CD4-positive, alpha-beta T cell treated with Interleukin-17A for 1 hour (primary cell): ENCODE measurements around the gene LCE2A.

ENCODE experiments used
- DNase-seq: peaks from one replicate; pipeline ENCODE4 v3.0.0-alpha.2; 2020

LCE2A gene

DNA sequence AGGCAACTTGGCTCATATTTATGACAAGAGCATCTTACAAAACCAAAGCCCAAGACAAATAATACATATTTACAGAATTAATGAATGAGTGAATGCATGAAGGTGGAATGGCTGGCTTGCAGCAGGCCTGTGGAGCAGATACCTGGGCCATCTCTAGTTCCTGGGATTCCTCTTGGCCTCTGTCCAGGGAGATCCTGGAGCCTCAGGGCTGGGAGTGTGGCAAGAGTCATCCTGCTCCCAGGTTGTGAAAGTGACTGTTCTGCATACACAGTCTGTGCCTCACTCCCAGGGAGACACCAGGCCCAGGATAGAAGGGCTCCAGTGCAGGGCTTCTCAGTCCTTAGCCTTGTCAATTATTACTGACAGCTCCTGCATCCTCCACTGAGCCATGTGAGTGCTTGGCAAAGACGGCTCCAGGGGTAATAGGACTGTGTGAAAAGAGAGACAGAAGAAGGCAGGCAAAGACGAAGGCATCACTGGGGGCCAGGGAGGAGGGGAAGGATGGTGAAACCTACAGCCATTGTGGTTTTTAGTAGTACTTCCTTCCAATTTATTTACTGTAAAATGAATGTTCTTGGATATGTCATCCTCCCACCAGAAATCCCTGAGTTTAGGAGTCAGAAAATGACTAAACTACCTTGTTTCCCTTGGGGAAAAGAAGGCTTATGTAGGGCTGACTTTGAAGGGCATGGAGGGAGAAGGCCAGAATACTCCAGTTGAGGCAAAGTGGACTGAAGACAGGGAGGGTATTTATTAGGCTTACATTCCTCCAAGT, 45.4 kb downstream of the LCE2A start:
- DNase-seq = no peak

DNA sequence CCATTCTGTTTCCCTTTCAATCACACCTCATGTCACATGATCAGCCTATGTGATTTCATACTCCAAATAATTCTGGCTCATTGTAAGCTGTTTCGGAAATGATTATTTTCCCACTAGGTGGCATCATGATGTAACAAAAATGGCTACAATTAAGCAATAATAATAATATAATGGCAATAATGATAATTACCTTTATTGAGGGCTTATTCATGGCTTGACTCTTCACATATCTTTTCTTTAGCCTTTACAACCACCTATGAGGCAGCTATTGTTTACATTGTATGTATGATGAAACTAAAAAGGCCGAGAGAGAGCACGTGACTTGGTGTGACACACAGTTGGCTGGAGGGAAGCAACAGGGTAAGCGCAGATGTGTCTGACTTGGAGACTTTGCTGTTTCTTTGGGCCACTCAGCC, 47.2 kb downstream of the LCE2A start:
- no peak for DNase-seq

DNA sequence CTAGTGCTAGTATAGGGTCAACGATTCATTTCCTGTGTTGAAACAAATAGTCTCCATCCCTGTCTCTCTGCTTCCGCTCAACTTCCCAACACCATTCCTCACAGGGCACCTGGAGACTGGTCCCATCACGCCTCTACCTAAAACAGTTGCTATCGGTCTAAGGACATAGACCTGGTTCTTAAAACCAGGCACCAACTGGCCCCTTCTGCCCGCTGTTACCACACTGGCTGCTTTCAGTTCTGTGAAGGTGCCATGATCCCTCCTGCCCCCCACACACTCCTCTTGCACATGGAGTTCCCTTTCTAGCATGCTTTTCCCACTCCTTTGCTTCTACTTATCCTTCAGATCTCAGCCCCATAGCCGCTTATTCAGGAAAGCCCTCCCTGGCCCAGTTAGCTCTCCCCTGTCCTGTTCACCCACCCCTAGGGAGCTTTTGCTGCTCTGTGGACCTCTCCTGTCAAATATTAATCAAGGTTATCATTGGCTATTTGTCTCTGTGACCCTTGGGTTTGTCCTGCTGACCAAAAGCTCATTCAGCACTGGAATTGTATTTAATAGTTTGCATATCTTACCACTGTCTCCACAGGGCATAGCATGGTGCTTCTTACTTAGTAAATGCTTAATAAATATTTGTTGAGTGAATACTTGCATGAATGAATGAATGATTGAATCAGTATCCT, 47.8 kb downstream of the LCE2A start:
- no peak for DNase-seq

DNA sequence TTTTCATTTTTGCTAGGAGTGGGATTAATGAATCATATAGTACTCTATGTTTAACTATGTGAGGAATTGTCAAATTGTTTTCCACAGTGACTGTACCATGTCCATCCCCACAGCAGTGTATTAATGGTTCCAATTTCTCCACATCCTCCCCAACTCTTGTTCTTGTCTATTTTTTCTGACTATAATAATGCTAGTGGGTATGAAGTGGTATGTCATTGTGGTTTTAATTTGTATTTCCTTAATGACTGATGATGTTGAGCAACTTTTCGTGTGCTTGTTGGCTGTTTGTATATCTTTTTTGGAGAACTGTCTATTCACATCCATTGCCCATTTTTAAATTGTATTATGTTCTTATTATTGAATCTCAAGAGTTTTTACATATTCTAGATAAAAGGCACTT, 49.7 kb downstream of the LCE2A start:
- no peak for DNase-seq
